SK-N-MC (cell line): ENCODE results near the gene ABHD17B.
A peak's percentile ranks its signal among the peaks of the same experiment; 100 is the strongest.
"Not testable (repeated sequence)": the region's sequence is repeated elsewhere in the genome, so short reads cannot be mapped to it uniquely, and the experiment has no call there.

ENCODE experiments used
- DNase-seq: peaks from one replicate; pipeline ENCODE4 v3.0.0-alpha.2; 2011; ENCODE audit warnings: low read depth, low spot score
- H3K27ac ChIP-seq: fragments of 200-600 bp; sonication (generic); 2 replicates; pipeline ENCODE4 v1.5.1; 2016; ENCODE audit warnings: mixed run types
- H3K36me3 ChIP-seq: fragments of 200-600 bp; sonication (generic); 2 replicates; pipeline ENCODE4 v1.6.1; 2017; ENCODE audit warnings: antibody characterized with exemption, low read length, mixed read lengths; ENCODE audit not compliant: insufficient read depth
- H3K4me3 ChIP-seq: fragments of 200-600 bp; sonication (generic); 2 replicates; pipeline ENCODE4 v1.5.1; 2016
- H3K9ac ChIP-seq: fragments of 200-600 bp; sonication (generic); 2 replicates; pipeline ENCODE4 v1.8.0; 2017; ENCODE audit warnings: mixed run types, mixed read lengths; ENCODE audit not compliant: insufficient read length
- H3K9me3 ChIP-seq: fragments of 200-600 bp; sonication (generic); 2 replicates; pipeline ENCODE4 v1.6.1; 2017; ENCODE audit warnings: low read depth, mild to moderate bottlenecking, antibody characterized with exemption, low read length, moderate library complexity, mixed read lengths
- EZH2 ChIP-seq: fragments of 200-600 bp; sonication (generic); IDR thresholded peaks from one replicate; pipeline ENCODE4 v1.6.1; 2017; ENCODE audit warnings: antibody characterized with exemption
- FOXP2 ChIP-seq: optimal IDR thresholded peaks from 2 replicates; pipeline ENCODE3; 2011; ENCODE audit warnings: mild to moderate bottlenecking, moderate library complexity; ENCODE audit not compliant: insufficient read depth; ENCODE audit errors: extremely low read length, control extremely low read depth
- POLR2AphosphoS5 ChIP-seq: IDR thresholded peaks from 2 replicates; pipeline ENCODE4 v1.6.1; 2012; ENCODE audit warnings: mild to moderate bottlenecking, low read depth, low read length, borderline replicate concordance

ABHD17B gene

GRCh38 chr9:71909887-71910649, 925 bp downstream of the ABHD17B start:
- no peak for TF ChIP-seq POLR2AphosphoS5
- TF ChIP-seq EZH2: no peak
- no peak for TF ChIP-seq FOXP2
- Histone ChIP-seq H3K4me3 (peak overlapping the region; percentile 95), H3K27ac (no peak overlapping the region), H3K9ac (peak overlapping the region; percentile 75), H3K9me3 (no peaks in the 10 kb centered on the region), H3K36me3 (no peaks in the 10 kb centered on the region)
- DNase-seq: no peak

GRCh38 chr9:71908825-71909224, 2.2 kb downstream of the ABHD17B start:
- no peak for DNase-seq
- no peaks in the 10 kb centered on the region for H3K36me3 ChIP-seq
- H3K9me3 ChIP-seq: no peaks in the 10 kb centered on the region
- H3K27ac ChIP-seq: no peak overlapping the region
- H3K9ac ChIP-seq: peak overlapping the region; percentile 75
- TF ChIP-seq EZH2: no peak
- no peak for TF ChIP-seq FOXP2
- TF ChIP-seq POLR2AphosphoS5: no peak
- peak overlapping the region; percentile 95 for H3K4me3 ChIP-seq

GRCh38 chr9:71904076-71904475, 6.9 kb downstream of the ABHD17B start:
- TF ChIP-seq FOXP2 (no peak), POLR2AphosphoS5 (no peak), EZH2 (no peak)
- Histone ChIP-seq H3K4me3 (no peak overlapping the region), H3K27ac (no peak overlapping the region), H3K9ac (no peak overlapping the region), H3K9me3 (no peaks in the 10 kb centered on the region), H3K36me3 (no peaks in the 10 kb centered on the region)
- no peak for DNase-seq

GRCh38 chr9:71901695-71902597, 9.0 kb downstream of the ABHD17B start:
- no peak overlapping the region for H3K9ac ChIP-seq
- H3K27ac ChIP-seq: no peak overlapping the region
- no peaks in the 10 kb centered on the region for H3K9me3 ChIP-seq
- DNase-seq: no peak
- H3K4me3 ChIP-seq: no peak overlapping the region
- TF ChIP-seq EZH2: no peak
- TF ChIP-seq POLR2AphosphoS5: no peak
- TF ChIP-seq FOXP2: no peak
- no peaks in the 10 kb centered on the region for H3K36me3 ChIP-seq

GRCh38 chr9:71898756-71899155, 12.2 kb downstream of the ABHD17B start:
- H3K4me3 ChIP-seq, DNase-seq, H3K36me3 ChIP-seq, H3K9me3 ChIP-seq, H3K9ac ChIP-seq, H3K27ac ChIP-seq: not testable (repeated sequence)

- H3K27ac ChIP-seq: no peak overlapping the region
- TF ChIP-seq POLR2AphosphoS5: no peak
- no peak for TF ChIP-seq EZH2
- TF ChIP-seq FOXP2: no peak
- no peak overlapping the region for H3K9ac ChIP-seq
- no peak for DNase-seq
- H3K4me3 ChIP-seq: no peak overlapping the region
- H3K9me3 ChIP-seq: no peaks in the 10 kb centered on the region
- no peaks in the 10 kb centered on the region for H3K36me3 ChIP-seq
Measured at GRCh38 chr9:71897577-71897976, 13.4 kb downstream of the ABHD17B start.

GRCh38 chr9:71896761-71897160, 14.2 kb downstream of the ABHD17B start:
- Histone ChIP-seq H3K36me3 (no peaks in the 10 kb centered on the region), H3K9ac (no peak overlapping the region), H3K27ac (no peak overlapping the region), H3K4me3 (no peak overlapping the region), H3K9me3 (no peaks in the 10 kb centered on the region)
- no peak for TF ChIP-seq POLR2AphosphoS5
- no peak for TF ChIP-seq EZH2
- TF ChIP-seq FOXP2: no peak
- no peak for DNase-seq

GRCh38 chr9:71895955-71896354, 15.0 kb downstream of the ABHD17B start:
- no peak for DNase-seq
- no peak overlapping the region for H3K9ac ChIP-seq
- no peak overlapping the region for H3K4me3 ChIP-seq
- TF ChIP-seq POLR2AphosphoS5: no peak
- no peak for TF ChIP-seq FOXP2
- TF ChIP-seq EZH2: no peak
- H3K27ac ChIP-seq: no peak overlapping the region
- no peaks in the 10 kb centered on the region for H3K9me3 ChIP-seq
- H3K36me3 ChIP-seq: no peaks in the 10 kb centered on the region
